HepG2 (cell line): ENCODE measurements around the gene ZNF17. TPM values are rescaled to one million over a fixed set of nuclear protein-coding genes. Genes with fewer than 3 reads are reported as not detected.
A peak's percentile ranks its signal among the peaks of the same experiment; 100 is the strongest.

Experiments used
- BCL6 ChIP-seq: IDR thresholded peaks from 2 replicates; pipeline ENCODE4 v1.6.1; 2016; ENCODE audit warnings: missing genetic modification reagents, missing compliant biosample characterization
- FOSL2 ChIP-seq: sonication (generic); formaldehyde crosslinking; IDR thresholded peaks from 2 replicates; pipeline ENCODE4 v1.4.0; 2020; ENCODE audit warnings: missing genetic modification reagents
- FOXC1 ChIP-seq: sonication (generic); formaldehyde crosslinking; IDR thresholded peaks from 2 replicates; pipeline ENCODE4 v1.8.0; 2022; ENCODE audit warnings: mild to moderate bottlenecking, missing genetic modification reagents, borderline replicate concordance
- JUNB ChIP-seq: sonication (generic); formaldehyde crosslinking; IDR thresholded peaks from 2 replicates; pipeline ENCODE4 v1.8.0; 2022; ENCODE audit warnings: missing genetic modification reagents, mild to moderate bottlenecking, borderline replicate concordance
- MED8 ChIP-seq: sonication (generic); formaldehyde crosslinking; IDR thresholded peaks from 2 replicates; pipeline ENCODE4 v1.8.1; 2023; ENCODE audit warnings: mild to moderate bottlenecking, missing genetic modification reagents; ENCODE audit not compliant: insufficient replicate concordance
- NR2F2 ChIP-seq: IDR thresholded peaks from 2 replicates; pipeline ENCODE4 v1.6.1; 2012; ENCODE audit warnings: low read depth, inconsistent platforms, borderline replicate concordance
- RFX3 ChIP-seq: IDR thresholded peaks from 2 replicates; pipeline ENCODE4 v1.6.1; 2016; ENCODE audit warnings: missing biosample characterization, missing genetic modification reagents
- RXRA ChIP-seq: sonication (generic); formaldehyde crosslinking; IDR thresholded peaks from 2 replicates; pipeline ENCODE4 v1.5.1; 2020; ENCODE audit warnings: missing genetic modification reagents
- RXRB ChIP-seq: IDR thresholded peaks from 2 replicates; pipeline ENCODE4 v1.6.1; 2016; ENCODE audit warnings: borderline replicate concordance, missing genetic modification reagents, missing compliant biosample characterization
- SATB2 ChIP-seq: sonication (generic); formaldehyde crosslinking; IDR thresholded peaks from 2 replicates; pipeline ENCODE4 v1.5.0; 2020; ENCODE audit warnings: missing genetic modification reagents
- SIN3A ChIP-seq: IDR thresholded peaks from 2 replicates; pipeline ENCODE4 v1.6.1; 2011; ENCODE audit warnings: low read depth, mild to moderate bottlenecking, control low read depth, low read length, borderline replicate concordance
- SMAD1 ChIP-seq: sonication (generic); formaldehyde crosslinking; IDR thresholded peaks from 2 replicates; pipeline ENCODE4 v1.4.0; 2020; ENCODE audit warnings: missing genetic modification reagents, low read depth, mild to moderate bottlenecking, borderline replicate concordance
- SMAD9 ChIP-seq: sonication (generic); formaldehyde crosslinking; IDR thresholded peaks from 2 replicates; pipeline ENCODE4 v1.5.1; 2020; ENCODE audit warnings: mild to moderate bottlenecking, missing genetic modification reagents
- SOX6 ChIP-seq, 2 experiments: fragments of 450-650 bp in 1 of 2; sonication (generic) in 1 of 2; formaldehyde crosslinking in 1 of 2; IDR thresholded peaks; 2 replicates each; pipeline versions ENCODE4 v1.4.0 to v1.6.1; 2017 to 2020; ENCODE audit warnings: antibody characterized with exemption in 1 of 2, mild to moderate bottlenecking in 1 of 2, missing genetic modification reagents in 1 of 2
- TARDBP ChIP-seq: sonication (generic); formaldehyde crosslinking; IDR thresholded peaks from 2 replicates; pipeline ENCODE4 v1.8.0; 2022; ENCODE audit warnings: mild to moderate bottlenecking, missing genetic modification reagents
- ZMYM4 ChIP-seq: sonication (generic); formaldehyde crosslinking; IDR thresholded peaks from 2 replicates; pipeline ENCODE4 v1.8.1; 2023; ENCODE audit warnings: mild to moderate bottlenecking, missing genetic modification reagents
- ZNF296 ChIP-seq: sonication (generic); formaldehyde crosslinking; conservative IDR thresholded peaks from 2 replicates; pipeline ENCODE4 v1.5.0; 2020; ENCODE audit warnings: mild to moderate bottlenecking, missing genetic modification reagents
- ZNF333 ChIP-seq: sonication (generic); formaldehyde crosslinking; IDR thresholded peaks from 2 replicates; pipeline ENCODE4 v1.4.0; 2020; ENCODE audit warnings: mild to moderate bottlenecking, missing genetic modification reagents, borderline replicate concordance
- ZNF460 ChIP-seq: sonication (generic); formaldehyde crosslinking; IDR thresholded peaks from 2 replicates; pipeline ENCODE4 v1.5.1; 2020; ENCODE audit warnings: missing genetic modification reagents, mild to moderate bottlenecking, borderline replicate concordance
- ZNF563 ChIP-seq: sonication (generic); formaldehyde crosslinking; IDR thresholded peaks from 2 replicates; pipeline ENCODE4 v1.8.0; 2022; ENCODE audit warnings: mild to moderate bottlenecking, moderate library complexity, missing genetic modification reagents
- ZNF629 ChIP-seq: sonication (generic); formaldehyde crosslinking; conservative IDR thresholded peaks from 2 replicates; pipeline ENCODE4 v1.5.0; 2020; ENCODE audit warnings: missing genetic modification reagents
- ZNF670 ChIP-seq: sonication (generic); formaldehyde crosslinking; IDR thresholded peaks from 2 replicates; pipeline ENCODE4 v1.8.0; 2022; ENCODE audit warnings: mild to moderate bottlenecking, missing genetic modification reagents, borderline replicate concordance
- ZNF792 ChIP-seq: IDR thresholded peaks from 2 replicates; pipeline ENCODE4 v1.6.1; 2016
- ZNF841 ChIP-seq: sonication (generic); formaldehyde crosslinking; IDR thresholded peaks from 2 replicates; pipeline ENCODE4 v1.8.1; 2023; ENCODE audit warnings: missing genetic modification reagents, borderline replicate concordance
- polyA plus RNA-seq, 8 experiments: library from polyadenylated mRNA; depleted of rRNA in 3 of 8; stranded (reverse) in 7 of 8; unstranded in 1 of 8; fragments of >200 nt; fragmentation: Illumina TruSeq in 4 of 8; extraction: Trizol in 4 of 8; gene quantifications; 2 replicates each; pipeline versions ENCODE4 v1.2.1 to v1.2.3, GENCODE V29; 2011 to 2016; ENCODE audit warnings: low read depth in 4 of 8, missing spikeins in 1 of 8, mixed read lengths in 1 of 8; ENCODE audit not compliant: insufficient read depth in 1 of 8
- total RNA-seq, 5 experiments: library from RNA; depleted of rRNA; stranded (reverse); fragments of >200 nt; fragmentation: Illumina TruSeq; extraction: Trizol; gene quantifications; 2 replicates each; pipeline ENCODE4 v1.2.3, GENCODE V29; 2016; ENCODE audit warnings: low read depth in 1 of 5
- TF ChIP-seq, protein P1 (sequence below): sonication (generic); formaldehyde crosslinking; IDR thresholded peaks from 2 replicates; pipeline ENCODE4 v1.5.0; 2020; ENCODE audit warnings: missing genetic modification reagents
- TF ChIP-seq, protein P2 (sequence below): sonication (generic); formaldehyde crosslinking; IDR thresholded peaks from 2 replicates; pipeline ENCODE4 v1.5.0; 2020; ENCODE audit warnings: missing genetic modification reagents
- TF ChIP-seq, protein P3 (sequence below): sonication (generic); formaldehyde crosslinking; IDR thresholded peaks from 2 replicates; pipeline ENCODE4 v1.4.0; 2020; ENCODE audit warnings: missing genetic modification reagents

The ZNF17 gene
- total and polyA plus RNA-seq, 2 of the 13 experiments (the other 11 are each of a cell fraction or from before 2014, with no cell fraction given) = 3.7 to 10.1 TPM

DNA sequence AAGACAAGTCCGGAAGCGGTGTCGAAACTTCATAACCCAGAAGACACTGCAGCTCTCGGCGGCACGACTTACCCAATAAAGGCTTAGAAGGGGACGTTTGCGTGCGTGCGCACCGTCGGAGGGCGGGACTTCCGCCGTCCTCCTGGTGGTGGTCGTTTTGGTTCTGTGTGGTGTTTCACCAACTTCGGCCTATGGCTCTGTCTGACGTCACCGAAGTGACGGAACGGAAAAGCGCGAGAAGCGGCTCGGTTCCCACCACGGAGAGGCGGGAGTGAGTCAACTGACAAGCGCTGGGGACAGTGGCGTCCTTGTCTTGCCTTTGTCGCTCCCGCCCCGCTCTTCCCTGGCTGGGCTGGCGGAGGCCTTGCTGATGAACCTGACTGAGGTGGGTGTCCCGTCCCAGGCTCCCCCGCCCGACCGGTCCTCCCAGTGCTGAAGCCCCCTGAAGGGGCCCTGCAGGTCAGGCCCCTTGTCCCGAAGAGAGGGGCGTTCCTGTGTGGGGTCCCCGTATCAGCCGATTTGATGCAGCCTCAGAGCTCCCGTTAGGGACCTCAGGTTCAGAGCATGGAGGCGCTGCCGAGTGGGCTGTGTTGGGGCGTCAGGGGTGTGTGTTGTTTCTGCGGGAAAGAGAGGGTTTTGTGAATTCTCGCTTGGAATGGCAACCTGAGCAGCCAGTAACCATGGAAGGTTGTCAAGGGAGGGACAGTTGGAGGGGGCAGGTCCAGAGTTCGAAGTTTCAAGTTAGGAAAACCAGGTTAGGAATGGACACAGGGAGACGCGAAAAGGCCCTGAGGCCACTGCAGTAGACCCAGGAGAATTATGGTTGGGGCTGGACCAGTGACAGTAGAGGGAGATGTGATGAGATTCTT is 21.0 kb upstream of the ZNF17 start, which contains the start of gene ZNF548 (continued):
- TF ChIP-seq, protein P1, sequence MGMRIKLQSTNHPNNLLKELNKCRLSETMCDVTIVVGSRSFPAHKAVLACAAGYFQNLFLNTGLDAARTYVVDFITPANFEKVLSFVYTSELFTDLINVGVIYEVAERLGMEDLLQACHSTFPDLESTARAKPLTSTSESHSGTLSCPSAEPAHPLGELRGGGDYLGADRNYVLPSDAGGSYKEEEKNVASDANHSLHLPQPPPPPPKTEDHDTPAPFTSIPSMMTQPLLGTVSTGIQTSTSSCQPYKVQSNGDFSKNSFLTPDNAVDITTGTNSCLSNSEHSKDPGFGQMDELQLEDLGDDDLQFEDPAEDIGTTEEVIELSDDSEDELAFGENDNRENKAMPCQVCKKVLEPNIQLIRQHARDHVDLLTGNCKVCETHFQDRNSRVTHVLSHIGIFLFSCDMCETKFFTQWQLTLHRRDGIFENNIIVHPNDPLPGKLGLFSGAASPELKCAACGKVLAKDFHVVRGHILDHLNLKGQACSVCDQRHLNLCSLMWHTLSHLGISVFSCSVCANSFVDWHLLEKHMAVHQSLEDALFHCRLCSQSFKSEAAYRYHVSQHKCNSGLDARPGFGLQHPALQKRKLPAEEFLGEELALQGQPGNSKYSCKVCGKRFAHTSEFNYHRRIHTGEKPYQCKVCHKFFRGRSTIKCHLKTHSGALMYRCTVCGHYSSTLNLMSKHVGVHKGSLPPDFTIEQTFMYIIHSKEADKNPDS (CRISPR knock-in tag) = 0 out of 2 replicates have a peak, but pooled peaks have one; percentile 14
- peak; percentile 69; the same call in 1 of the 2 replicates for TF ChIP-seq ZNF296 (CRISPR knock-in tag)
- peak; percentile 5; the same call in 1 of the 2 replicates for TF ChIP-seq TARDBP (CRISPR knock-in tag)
- 0 out of 2 replicates have a peak, but pooled peaks have one; percentile 32 for TF ChIP-seq RFX3
- TF ChIP-seq, protein P2, sequence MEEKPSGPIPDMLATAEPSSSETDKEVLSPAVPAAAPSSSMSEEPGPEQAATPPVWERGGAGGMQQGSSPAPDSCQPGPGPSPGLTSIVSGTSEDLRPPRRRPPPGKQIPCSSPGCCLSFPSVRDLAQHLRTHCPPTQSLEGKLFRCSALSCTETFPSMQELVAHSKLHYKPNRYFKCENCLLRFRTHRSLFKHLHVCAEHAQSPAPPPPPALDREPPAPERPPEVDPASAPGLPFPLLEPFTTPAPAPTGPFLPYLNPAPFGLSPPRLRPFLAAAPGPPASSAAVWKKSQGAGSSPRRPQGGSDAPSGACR (CRISPR knock-in tag) = peak; percentile 87; the same call in 1 of the 2 replicates
- TF ChIP-seq ZNF792 (CRISPR knock-in tag) = no peak
- TF ChIP-seq SMAD9 (CRISPR knock-in tag) = no peak
- no peak for TF ChIP-seq SOX6 (IDR thresholded peaks at IDR 0.05)
- TF ChIP-seq SOX6 (CRISPR knock-in tag; IDR thresholded peaks at IDR 0.05) = peak; percentile 59
- no peak; the same call in 1 of the 2 replicates for TF ChIP-seq JUNB (CRISPR knock-in tag)
- peak; percentile 20 for TF ChIP-seq MED8 (CRISPR knock-in tag)
- TF ChIP-seq SATB2 (CRISPR knock-in tag) = 0 out of 2 replicates have a peak, but pooled peaks have one; percentile 26
- TF ChIP-seq ZNF670 = peak; percentile 69; the same call in 1 of the 2 replicates
- TF ChIP-seq ZNF333 = peak; percentile 65; the same call in 1 of the 2 replicates
- TF ChIP-seq ZNF460 (CRISPR knock-in tag) = no peak
- peak; percentile 62 for TF ChIP-seq RXRA
- TF ChIP-seq ZNF629 = peak; percentile 91
- TF ChIP-seq ZNF563 (CRISPR knock-in tag) = no peak; the same call in 1 of the 2 replicates
- TF ChIP-seq, protein P3, sequence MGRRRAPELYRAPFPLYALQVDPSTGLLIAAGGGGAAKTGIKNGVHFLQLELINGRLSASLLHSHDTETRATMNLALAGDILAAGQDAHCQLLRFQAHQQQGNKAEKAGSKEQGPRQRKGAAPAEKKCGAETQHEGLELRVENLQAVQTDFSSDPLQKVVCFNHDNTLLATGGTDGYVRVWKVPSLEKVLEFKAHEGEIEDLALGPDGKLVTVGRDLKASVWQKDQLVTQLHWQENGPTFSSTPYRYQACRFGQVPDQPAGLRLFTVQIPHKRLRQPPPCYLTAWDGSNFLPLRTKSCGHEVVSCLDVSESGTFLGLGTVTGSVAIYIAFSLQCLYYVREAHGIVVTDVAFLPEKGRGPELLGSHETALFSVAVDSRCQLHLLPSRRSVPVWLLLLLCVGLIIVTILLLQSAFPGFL = no peak
- TF ChIP-seq RXRB (CRISPR knock-in tag) = peak; percentile 29; the same call in 1 of the 2 replicates
- TF ChIP-seq SIN3A = peak; percentile 76
- TF ChIP-seq BCL6 (CRISPR knock-in tag) = 0 out of 2 replicates have a peak, but pooled peaks have one; percentile 16
- no peak for TF ChIP-seq NR2F2
- peak; percentile 38; the same call in 1 of the 2 replicates for TF ChIP-seq FOXC1 (CRISPR knock-in tag)
- peak; percentile 59; the same call in 1 of the 2 replicates for TF ChIP-seq SMAD1
- TF ChIP-seq FOSL2 = peak; percentile 78
- peak; percentile 87 for TF ChIP-seq ZMYM4 (CRISPR knock-in tag)
- TF ChIP-seq ZNF841 (CRISPR knock-in tag) = no peak
